Neural cell (in vitro differentiated cells): ENCODE measurements around the gene UBAC2. TPM values are rescaled to one million over a fixed set of nuclear protein-coding genes. Genes with fewer than 3 reads are reported as not detected.
"Not testable (repeated sequence)": the region's sequence is repeated elsewhere in the genome, so short reads cannot be mapped to it uniquely, and the experiment has no call there.

Source experiments
- H2AFZ ChIP-seq: fragments of 200-600, 300-800 bp; sonication (generic), shearing (Covaris generic); 2 replicates; pipeline ENCODE4 v1.6.0; 2014; ENCODE audit warnings: low read depth, mild to moderate bottlenecking, antibody characterized with exemption, low read length, moderate library complexity
- H3F3A ChIP-seq: fragments of 200-600 bp; shearing (Covaris generic); 2 replicates; pipeline ENCODE4 v1.6.1; 2016; ENCODE audit warnings: mild to moderate bottlenecking, moderate library complexity, mixed read lengths, antibody characterized with exemption, low read length; ENCODE audit not compliant: insufficient read depth, poor library complexity, severe bottlenecking
- H3K27ac ChIP-seq: fragments of 200-600, 300-800 bp; sonication (generic), shearing (Covaris generic); 2 replicates; pipeline ENCODE4 v1.5.1; 2014; ENCODE audit warnings: mild to moderate bottlenecking, low read length, moderate library complexity
- H3K27me3 ChIP-seq: fragments of 300-800, 200-600 bp; sonication (generic), shearing (Covaris generic); 2 replicates; pipeline ENCODE4 v1.6.0; 2014; ENCODE audit warnings: mild to moderate bottlenecking, low read depth, low read length, moderate library complexity; ENCODE audit not compliant: insufficient read depth
- H3K36me3 ChIP-seq: fragments of 300-800, 200-600 bp; sonication (generic), shearing (Covaris generic); 2 replicates; pipeline ENCODE4 v1.5.1; 2014; ENCODE audit warnings: mild to moderate bottlenecking, antibody characterized with exemption, low read length, moderate library complexity; ENCODE audit not compliant: insufficient read depth
- H3K4me2 ChIP-seq: fragments of 300-800, 200-600 bp; sonication (generic), shearing (Covaris generic); 2 replicates; pipeline ENCODE4 v1.6.0; 2014; ENCODE audit warnings: mild to moderate bottlenecking, low read length
- H3K4me3 ChIP-seq: fragments of 300-800, 200-600 bp; sonication (generic), shearing (Covaris generic); 2 replicates; pipeline ENCODE4 v1.5.1; 2014; ENCODE audit warnings: mild to moderate bottlenecking, low read length, moderate library complexity
- H3K79me2 ChIP-seq: fragments of 200-600 bp; shearing (Covaris generic); replicated peaks from 2 replicates; pipeline ENCODE4 v1.6.0; 2014; ENCODE audit warnings: mild to moderate bottlenecking, low read length, moderate library complexity; ENCODE audit not compliant: insufficient read depth
- H3K9ac ChIP-seq: fragments of 300-800, 200-600 bp; sonication (generic), shearing (Covaris generic); 2 replicates; pipeline ENCODE4 v1.6.1; 2016; ENCODE audit warnings: mild to moderate bottlenecking, low read length, mixed read lengths
- H3K9me2 ChIP-seq: fragments of 200-600 bp; shearing (Covaris generic); 2 replicates; pipeline ENCODE4 v1.6.1; 2016; ENCODE audit warnings: mild to moderate bottlenecking, low read length, mixed read lengths; ENCODE audit not compliant: insufficient read depth
- H3K9me3 ChIP-seq: fragments of 200-600, 300-800 bp; sonication (generic), shearing (Covaris generic); 2 replicates; pipeline ENCODE4 v1.6.1; 2016; ENCODE audit warnings: mild to moderate bottlenecking, mixed run types, low read length, moderate library complexity, mixed read lengths
- H4K20me1 ChIP-seq: fragments of 200-600 bp; shearing (Covaris generic); 2 replicates; pipeline ENCODE4 v1.6.1; 2016; ENCODE audit warnings: mild to moderate bottlenecking, mixed run types; ENCODE audit not compliant: insufficient read depth
- EP300 ChIP-seq: fragments of 450-650 bp; conservative IDR thresholded peaks from 2 replicates; pipeline ENCODE4 v1.6.1; 2014; ENCODE audit warnings: antibody characterized with exemption, mild to moderate bottlenecking, moderate library complexity; ENCODE audit not compliant: poor library complexity, severe bottlenecking
- EZH2 ChIP-seq: fragments of 200-600, 300-800 bp; shearing (Covaris generic), sonication (generic); IDR thresholded peaks from 2 replicates; pipeline ENCODE4 v1.6.1; 2014; ENCODE audit warnings: antibody characterized with exemption, low read length, borderline replicate concordance, mild to moderate bottlenecking; ENCODE audit not compliant: insufficient read depth, poor library complexity, severe bottlenecking
- MXI1 ChIP-seq: fragments of 450-650 bp; conservative IDR thresholded peaks from 2 replicates; pipeline ENCODE4 v1.6.1; 2014; ENCODE audit warnings: antibody characterized with exemption, mild to moderate bottlenecking; ENCODE audit not compliant: poor library complexity, severe bottlenecking
- POLR2AphosphoS5 ChIP-seq: IDR thresholded peaks from 2 replicates; pipeline ENCODE4 v1.6.1; 2012
- RAD21 ChIP-seq: fragments of 450-650 bp; conservative IDR thresholded peaks from 2 replicates; pipeline ENCODE4 v1.6.1; 2014; ENCODE audit warnings: antibody characterized with exemption, mild to moderate bottlenecking, moderate library complexity
- REST ChIP-seq: IDR thresholded peaks from 2 replicates; pipeline ENCODE4 v1.6.1; 2012; ENCODE audit warnings: borderline replicate concordance
- SMC3 ChIP-seq: fragments of 450-650 bp; conservative IDR thresholded peaks from 2 replicates; pipeline ENCODE4 v1.6.1; 2014; ENCODE audit warnings: antibody characterized with exemption, mild to moderate bottlenecking, moderate library complexity; ENCODE audit not compliant: poor library complexity
- TAF1 ChIP-seq: IDR thresholded peaks from 2 replicates; pipeline ENCODE4 v1.6.1; 2012; ENCODE audit warnings: low read depth
- polyA plus RNA-seq: library from polyadenylated mRNA; depleted of rRNA; stranded (reverse); fragments of >200 nt; gene quantifications from 2 replicates; pipeline ENCODE4 v1.2.3, GENCODE V29; 2014
- TF ChIP-seq, protein P1 (sequence below): fragments of 450-650 bp; IDR thresholded peaks from 2 replicates; pipeline ENCODE4 v1.5.1; 2014; ENCODE audit warnings: antibody characterized with exemption, mild to moderate bottlenecking, moderate library complexity; ENCODE audit not compliant: poor library complexity, severe bottlenecking

UBAC2 gene
- polyA plus RNA-seq, 1 donor from 2014 or later = 56.9 TPM

GRCh38 chr13:99208185-99208584, 7.5 kb downstream of the UBAC2 start:
- Histone ChIP-seq H3K9ac (no peak overlapping the region), H4K20me1 (no peaks in the 10 kb centered on the region), H3K27me3 (no peaks in the 10 kb centered on the region), H3F3A (no peaks in the 10 kb centered on the region), H3K9me2 (no peaks in the 10 kb centered on the region), H3K36me3 (no peaks in the 10 kb centered on the region), H2AFZ (no peak overlapping the region), H3K9me3 (no peaks in the 10 kb centered on the region), H3K79me2 (peaks cover 14% of the 10 kb centered on the region), H3K4me3 (no peak overlapping the region), H3K4me2 (no peak overlapping the region), H3K27ac (no peak overlapping the region)
- TF ChIP-seq MXI1 (no peak), SMC3 (no peak)

DNA sequence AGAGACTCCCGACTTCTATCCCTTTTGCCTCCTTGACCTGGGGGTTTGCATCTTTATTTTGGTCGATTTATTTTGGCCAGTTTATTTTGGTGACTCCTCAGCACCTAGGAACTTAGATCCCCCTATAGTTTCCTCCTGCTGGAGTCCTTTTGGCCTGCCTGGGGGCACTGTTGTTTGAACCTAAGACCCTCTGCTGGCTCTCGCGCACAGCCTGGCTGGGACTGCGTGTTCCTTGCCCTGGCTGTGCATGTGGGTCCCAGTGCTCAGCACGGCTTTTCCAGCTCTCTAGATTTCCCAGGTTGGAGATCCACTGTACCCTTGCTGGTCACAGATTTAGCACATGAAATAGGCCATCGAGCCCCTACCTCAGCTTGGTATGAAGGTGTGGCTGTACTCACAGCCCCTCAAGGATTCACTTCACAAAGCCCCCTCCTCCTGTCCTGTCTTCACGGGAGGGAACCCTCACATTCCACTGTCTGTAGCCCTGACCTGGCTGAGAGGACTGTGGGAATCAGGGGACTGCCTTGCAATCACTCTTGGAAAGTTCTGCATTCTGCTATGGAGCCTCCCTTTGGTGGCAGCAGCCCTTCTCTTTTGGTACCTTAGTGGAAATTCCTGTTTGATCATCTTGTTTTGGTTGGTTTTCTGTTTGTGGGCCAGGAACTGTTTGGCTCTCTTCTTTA, 8.3 kb downstream of the UBAC2 start:
- peaks cover 6% of the 10 kb centered on the region for H3K79me2 ChIP-seq
- H3K27me3 ChIP-seq = no peaks in the 10 kb centered on the region
- no peaks in the 10 kb centered on the region for H3K9me3 ChIP-seq
- no peak overlapping the region for H3K4me3 ChIP-seq
- no peaks in the 10 kb centered on the region for H4K20me1 ChIP-seq
- H3K36me3 ChIP-seq = no peaks in the 10 kb centered on the region
- H3K9me2 ChIP-seq = no peaks in the 10 kb centered on the region
- H3K4me2 ChIP-seq = no peak overlapping the region
- H3F3A ChIP-seq = no peaks in the 10 kb centered on the region
- no peak overlapping the region for H3K9ac ChIP-seq
- H2AFZ ChIP-seq = no peak overlapping the region
- no peak overlapping the region for H3K27ac ChIP-seq
- TF ChIP-seq RAD21 (no peak), REST (no peak), POLR2AphosphoS5 (no peak), SMC3 (no peak), EZH2 (no peak), EP300 (no peak), MXI1 (no peak), TAF1 (no peak)
- TF ChIP-seq, protein P1, sequence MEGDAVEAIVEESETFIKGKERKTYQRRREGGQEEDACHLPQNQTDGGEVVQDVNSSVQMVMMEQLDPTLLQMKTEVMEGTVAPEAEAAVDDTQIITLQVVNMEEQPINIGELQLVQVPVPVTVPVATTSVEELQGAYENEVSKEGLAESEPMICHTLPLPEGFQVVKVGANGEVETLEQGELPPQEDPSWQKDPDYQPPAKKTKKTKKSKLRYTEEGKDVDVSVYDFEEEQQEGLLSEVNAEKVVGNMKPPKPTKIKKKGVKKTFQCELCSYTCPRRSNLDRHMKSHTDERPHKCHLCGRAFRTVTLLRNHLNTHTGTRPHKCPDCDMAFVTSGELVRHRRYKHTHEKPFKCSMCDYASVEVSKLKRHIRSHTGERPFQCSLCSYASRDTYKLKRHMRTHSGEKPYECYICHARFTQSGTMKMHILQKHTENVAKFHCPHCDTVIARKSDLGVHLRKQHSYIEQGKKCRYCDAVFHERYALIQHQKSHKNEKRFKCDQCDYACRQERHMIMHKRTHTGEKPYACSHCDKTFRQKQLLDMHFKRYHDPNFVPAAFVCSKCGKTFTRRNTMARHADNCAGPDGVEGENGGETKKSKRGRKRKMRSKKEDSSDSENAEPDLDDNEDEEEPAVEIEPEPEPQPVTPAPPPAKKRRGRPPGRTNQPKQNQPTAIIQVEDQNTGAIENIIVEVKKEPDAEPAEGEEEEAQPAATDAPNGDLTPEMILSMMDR = no peak

DNA sequence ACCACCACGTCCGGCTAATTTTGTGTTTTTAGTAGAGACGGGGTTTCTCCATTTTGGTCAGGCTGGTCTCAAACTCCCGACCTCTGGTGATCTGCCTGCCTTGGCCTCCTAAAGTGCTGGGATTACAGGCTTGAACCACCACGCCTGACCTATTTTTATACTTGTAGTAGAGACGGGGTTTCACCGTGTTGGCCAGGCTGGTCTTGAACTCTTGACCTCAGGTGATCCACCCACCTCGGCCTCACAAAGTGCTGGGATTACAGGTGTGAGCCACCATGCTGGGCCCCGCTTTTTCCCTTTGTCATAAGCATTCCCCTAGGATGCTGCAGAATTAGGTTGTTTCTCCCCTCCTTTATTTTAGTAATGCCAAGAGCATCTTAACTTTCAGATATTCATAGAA, 10.0 kb downstream of the UBAC2 start:
- not testable (repeated sequence) for H3K4me3 ChIP-seq, H3K9me2 ChIP-seq, H3K79me2 ChIP-seq, H3F3A ChIP-seq, H3K27me3 ChIP-seq, H4K20me1 ChIP-seq, H3K36me3 ChIP-seq, H3K27ac ChIP-seq, H3K9me3 ChIP-seq, H2AFZ ChIP-seq, H3K4me2 ChIP-seq, H3K9ac ChIP-seq
